GM23248 (cell line): ENCODE data around the gene PSMC2. TPM values are rescaled to one million over a fixed set of nuclear protein-coding genes. Genes with fewer than 3 reads are reported as not detected.

Source experiments
- DNase-seq: peaks from one replicate; pipeline ENCODE4 v3.0.0-alpha.2; 2015
- H2AFZ ChIP-seq: fragments of 200-600 bp; sonication (generic); 2 replicates; pipeline ENCODE4 v1.6.1; 2016; ENCODE audit warnings: antibody characterized with exemption
- H3F3A ChIP-seq: fragments of 200-600 bp; sonication (generic); 2 replicates; pipeline ENCODE4 v1.6.1; 2016; ENCODE audit warnings: mild to moderate bottlenecking, antibody characterized with exemption, mixed run types; ENCODE audit not compliant: insufficient read depth
- H3K27ac ChIP-seq: fragments of 200-600 bp; sonication (generic); 2 replicates; pipeline ENCODE4 v1.5.1; 2016; ENCODE audit warnings: mild to moderate bottlenecking
- H3K27me3 ChIP-seq: fragments of 200-600 bp; sonication (generic); replicated peaks from 2 replicates; pipeline ENCODE4 v1.6.1; 2016; ENCODE audit warnings: mild to moderate bottlenecking; ENCODE audit not compliant: insufficient read depth
- H3K36me3 ChIP-seq: fragments of 200-600 bp; sonication (generic); 2 replicates; pipeline ENCODE4 v1.6.1; 2016; ENCODE audit warnings: low read depth, mild to moderate bottlenecking
- H3K4me1 ChIP-seq: fragments of 200-600 bp; sonication (generic); 2 replicates; pipeline ENCODE4 v1.6.1; 2016; ENCODE audit warnings: mild to moderate bottlenecking; ENCODE audit not compliant: insufficient read depth
- H3K4me2 ChIP-seq: fragments of 200-600 bp; sonication (generic); one replicate; pipeline ENCODE4 v1.6.1; 2016; ENCODE audit warnings: mild to moderate bottlenecking; ENCODE audit not compliant: unreplicated experiment
- H3K4me3 ChIP-seq: fragments of 200-600 bp; sonication (generic); 2 replicates; pipeline ENCODE4 v1.5.1; 2016; ENCODE audit warnings: mild to moderate bottlenecking
- H3K79me2 ChIP-seq: fragments of 200-600 bp; sonication (generic); 2 replicates; pipeline ENCODE4 v1.6.1; 2016; ENCODE audit warnings: mild to moderate bottlenecking; ENCODE audit not compliant: insufficient read depth
- H3K9ac ChIP-seq: fragments of 200-600 bp; sonication (generic); 2 replicates; pipeline ENCODE4 v1.6.1; 2016; ENCODE audit warnings: mild to moderate bottlenecking
- H3K9me2 ChIP-seq: fragments of 200-600 bp; sonication (generic); 2 replicates; pipeline ENCODE4 v1.6.1; 2016; ENCODE audit warnings: mixed run types, mild to moderate bottlenecking, moderate library complexity; ENCODE audit not compliant: insufficient read depth
- H3K9me3 ChIP-seq: fragments of 200-600 bp; sonication (generic); one replicate; pipeline ENCODE4 v1.6.1; 2017; ENCODE audit warnings: low read depth
- H4K20me1 ChIP-seq: fragments of 200-600 bp; sonication (generic); 2 replicates; pipeline ENCODE4 v1.6.0; 2016; ENCODE audit not compliant: insufficient read depth
- EZH2 ChIP-seq: fragments of 200-600 bp; sonication (generic); IDR thresholded peaks from 2 replicates; pipeline ENCODE4 v1.6.1; 2018; ENCODE audit warnings: antibody characterized with exemption, mild to moderate bottlenecking; ENCODE audit not compliant: insufficient read depth, poor library complexity, severe bottlenecking
- EZH2phosphoT487 ChIP-seq: fragments of 200-600 bp; sonication (generic); IDR thresholded peaks from 2 replicates; pipeline ENCODE4 v1.6.1; 2018; ENCODE audit warnings: antibody characterized with exemption, moderate library complexity, mild to moderate bottlenecking, low read depth; ENCODE audit not compliant: insufficient read depth
- WGBS, 2 experiments: methylation state at CpG; one replicate each; pipeline ENCODE4 v1.1.6; 2015 to 2017; ENCODE audit warnings: low lambda C conversion rate in 2 of 2, low coverage in 1 of 2; ENCODE audit errors: missing lambda C conversion rate in 2 of 2; 5-methylcytosine and 5-hydroxymethylcytosine counted together
- in situ Hi-C: fragments of 300-500 bp; cut with MboI; formaldehyde crosslinking; loops from 2 replicates; pipeline ENCODE4 v1.15.0; 2020
- polyA plus RNA-seq: library from polyadenylated mRNA; unstranded; fragments of >200 nt; fragmentation: Nextera tagmentation; extraction: Ambion mirVana; gene quantifications from 2 replicates; pipeline ENCODE4 v1.2.1, GENCODE V29; 2016
- total RNA-seq: library from RNA; depleted of rRNA; stranded (reverse); fragments of >200 nt; shearing (Covaris generic); gene quantifications from 2 replicates; pipeline ENCODE4 v1.2.3, GENCODE V29; 2014

PSMC2 gene
- total and polyA plus RNA-seq, 2 experiments from 2014 or later: 118 to 173 TPM

GRCh38 chr7:103379270-103379975 lies 32.0 kb downstream of the PSMC2 start:
- Histone ChIP-seq H2AFZ (0 out of 2 replicates have a peak overlapping the region, but pooled peaks have one; percentile 15), H3F3A (no peaks in the 10 kb centered on the region), H3K9me3 (no peaks in the 10 kb centered on the region), H3K9me2 (no peaks in the 10 kb centered on the region), H3K4me3 (no peak overlapping the region), H3K27ac (no peak overlapping the region), H4K20me1 (no peaks in the 10 kb centered on the region), H3K79me2 (no peaks in the 10 kb centered on the region), H3K4me2 (peak overlapping the region; percentile 58), H3K4me1 (no peaks in the 10 kb centered on the region), H3K36me3 (no peaks in the 10 kb centered on the region), H3K27me3 (no peaks in the 10 kb centered on the region), H3K9ac (no peak overlapping the region)
- WGBS, 2 experiments: 22 to 30% methylated on average over 3 of the region's 3 CpGs
- TF ChIP-seq EZH2phosphoT487 (no peak), EZH2 (no peak)
- in situ Hi-C loops: no loop called here
- peak; percentile 5 for DNase-seq

GRCh38 chr7:103380395-103381191 lies 33.1 kb downstream of the PSMC2 start:
- H3K9me2 ChIP-seq: no peaks in the 10 kb centered on the region
- H3K36me3 ChIP-seq: no peaks in the 10 kb centered on the region
- in situ Hi-C loops: no loop called here
- no peak overlapping the region for H3K4me3 ChIP-seq
- no peaks in the 10 kb centered on the region for H3K27me3 ChIP-seq
- WGBS, 2 experiments: 74 to 81% methylated on average over 5 of the region's 5 CpGs
- TF ChIP-seq EZH2: no peak
- no peak for TF ChIP-seq EZH2phosphoT487
- H3K27ac ChIP-seq: no peak overlapping the region
- no peaks in the 10 kb centered on the region for H4K20me1 ChIP-seq
- H3F3A ChIP-seq: no peaks in the 10 kb centered on the region
- no peak overlapping the region for H2AFZ ChIP-seq
- peak; percentile 7 for DNase-seq
- H3K9me3 ChIP-seq: no peaks in the 10 kb centered on the region
- no peaks in the 10 kb centered on the region for H3K79me2 ChIP-seq
- no peaks in the 10 kb centered on the region for H3K4me1 ChIP-seq
- no peak overlapping the region for H3K9ac ChIP-seq
- no peak overlapping the region for H3K4me2 ChIP-seq

GRCh38 chr7:103381280-103382031 lies 34.0 kb downstream of the PSMC2 start:
- Histone ChIP-seq H3K4me2 (no peak overlapping the region), H3K9me3 (no peaks in the 10 kb centered on the region), H3F3A (no peaks in the 10 kb centered on the region), H4K20me1 (no peaks in the 10 kb centered on the region), H3K4me3 (no peak overlapping the region), H3K9me2 (no peaks in the 10 kb centered on the region), H3K36me3 (no peaks in the 10 kb centered on the region), H3K27ac (no peak overlapping the region), H3K9ac (no peak overlapping the region), H3K27me3 (no peaks in the 10 kb centered on the region), H3K4me1 (no peaks in the 10 kb centered on the region), H3K79me2 (no peaks in the 10 kb centered on the region), H2AFZ (no peak overlapping the region)
- TF ChIP-seq EZH2 (no peak), EZH2phosphoT487 (no peak)
- DNase-seq: no peak
- WGBS, 2 experiments: 80 to 82% methylated on average over 4 of the region's 4 CpGs
- in situ Hi-C loops: no loop called here

DNA sequence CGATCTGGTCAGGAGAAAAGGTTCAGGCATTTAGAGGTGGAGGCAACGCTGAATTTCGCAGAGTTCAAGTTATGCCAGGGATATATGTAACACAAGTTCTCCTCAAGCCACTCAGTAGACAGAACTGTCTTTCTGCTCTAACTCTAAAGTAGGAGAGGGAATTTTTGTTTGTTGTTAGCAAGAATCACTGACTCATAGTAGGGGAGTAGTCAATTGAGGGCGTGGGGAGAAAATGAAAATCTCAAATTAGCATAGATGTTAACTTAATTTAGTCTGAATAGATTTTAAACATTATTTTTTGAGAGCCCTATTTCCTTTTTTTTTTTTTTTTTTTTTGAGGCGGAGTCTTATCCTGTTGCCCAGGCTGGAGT lies 34.6 kb downstream of the PSMC2 start:
- Histone ChIP-seq H3K36me3 (no peaks in the 10 kb centered on the region), H3K4me2 (no peak overlapping the region), H3K27ac (no peak overlapping the region), H3K27me3 (no peaks in the 10 kb centered on the region), H4K20me1 (no peaks in the 10 kb centered on the region), H3K4me3 (no peak overlapping the region), H3F3A (no peaks in the 10 kb centered on the region), H3K9me3 (no peaks in the 10 kb centered on the region), H3K4me1 (no peaks in the 10 kb centered on the region), H3K9me2 (no peaks in the 10 kb centered on the region), H3K9ac (no peak overlapping the region), H2AFZ (no peak overlapping the region), H3K79me2 (no peaks in the 10 kb centered on the region)
- 46 to 60% methylated on average over 5 of the region's 5 CpGs for WGBS, 2 experiments
- in situ Hi-C loops: no loop called here
- DNase-seq: peak; percentile 3
- no peak for TF ChIP-seq EZH2
- no peak for TF ChIP-seq EZH2phosphoT487
